Suprapubic skin (tissue), 4 donors: ENCODE measurements around the gene KCNA2.

Experiments
- EP300 ChIP-seq: sonication (generic); formaldehyde crosslinking; IDR thresholded peaks from one replicate; pipeline ENCODE4 v1.6.1; 2017; ENCODE audit warnings: antibody characterized with exemption
- POLR2A ChIP-seq, 2 donors: fragments of 450-650 bp; IDR thresholded peaks; one replicate each; pipeline ENCODE4 v1.6.1; 2017; ENCODE audit warnings: antibody characterized with exemption in 2 of 2, mild to moderate bottlenecking in 2 of 2, moderate library complexity in 2 of 2
- POLR2AphosphoS5 ChIP-seq, 3 donors: sonication (generic); formaldehyde crosslinking; IDR thresholded peaks; one replicate each; pipeline ENCODE4 v1.6.1; 2017; ENCODE audit warnings: antibody characterized with exemption in 3 of 3
- TF ChIP-seq, protein P1 (sequence below), 2 donors: fragments of 200-600 bp in 1 of 2; fragments of 450-650 bp in 1 of 2; sonication (generic) in 1 of 2; IDR thresholded peaks; one replicate each; pipeline ENCODE4 v1.5.1; 2016 to 2019; ENCODE audit warnings: antibody characterized with exemption in 2 of 2, mild to moderate bottlenecking in 1 of 2, moderate library complexity in 1 of 2

GRCh38 chr1:110620686-110621085, 14.5 kb upstream of the KCNA2 start:
- TF ChIP-seq, protein P1, sequence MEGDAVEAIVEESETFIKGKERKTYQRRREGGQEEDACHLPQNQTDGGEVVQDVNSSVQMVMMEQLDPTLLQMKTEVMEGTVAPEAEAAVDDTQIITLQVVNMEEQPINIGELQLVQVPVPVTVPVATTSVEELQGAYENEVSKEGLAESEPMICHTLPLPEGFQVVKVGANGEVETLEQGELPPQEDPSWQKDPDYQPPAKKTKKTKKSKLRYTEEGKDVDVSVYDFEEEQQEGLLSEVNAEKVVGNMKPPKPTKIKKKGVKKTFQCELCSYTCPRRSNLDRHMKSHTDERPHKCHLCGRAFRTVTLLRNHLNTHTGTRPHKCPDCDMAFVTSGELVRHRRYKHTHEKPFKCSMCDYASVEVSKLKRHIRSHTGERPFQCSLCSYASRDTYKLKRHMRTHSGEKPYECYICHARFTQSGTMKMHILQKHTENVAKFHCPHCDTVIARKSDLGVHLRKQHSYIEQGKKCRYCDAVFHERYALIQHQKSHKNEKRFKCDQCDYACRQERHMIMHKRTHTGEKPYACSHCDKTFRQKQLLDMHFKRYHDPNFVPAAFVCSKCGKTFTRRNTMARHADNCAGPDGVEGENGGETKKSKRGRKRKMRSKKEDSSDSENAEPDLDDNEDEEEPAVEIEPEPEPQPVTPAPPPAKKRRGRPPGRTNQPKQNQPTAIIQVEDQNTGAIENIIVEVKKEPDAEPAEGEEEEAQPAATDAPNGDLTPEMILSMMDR (IDR thresholded peaks at IDR 0.05), result no peak
- no peak for TF ChIP-seq POLR2AphosphoS5 (IDR thresholded peaks at IDR 0.05)
- no peak for TF ChIP-seq EP300
- no peak for TF ChIP-seq POLR2A (IDR thresholded peaks at IDR 0.05)
